ENCODE measurements around the gene KIAA1549. TPM values are rescaled to one million over a fixed set of nuclear protein-coding genes. Genes with fewer than 3 reads are reported as not detected.

KIAA1549 gene
- total RNA-seq, 1 donor from 2014 or later, result 12.2 TPM

- no peak for DNase-seq (ENCODE audit: extremely low spot score, unreplicated experiment)
- TF ChIP-seq CTCF (IDR thresholded peaks at IDR 0.05), result no peak
- no peak overlapping the region for H3K4me3 Mint-ChIP-seq (ENCODE audit: unreplicated experiment)
- no peak overlapping the region for H3K27ac Mint-ChIP-seq (ENCODE audit: unreplicated experiment)
- no peaks in the 10 kb centered on the region for H3K9me3 Mint-ChIP-seq (ENCODE audit: unreplicated experiment)
- H3K4me1 Mint-ChIP-seq (ENCODE audit: unreplicated experiment), result peaks cover 16% of the 10 kb centered on the region
- peaks cover 5% of the 10 kb centered on the region for H3K36me3 Mint-ChIP-seq (ENCODE audit: unreplicated experiment)
- peaks cover 6% of the 10 kb centered on the region for H3K27me3 Mint-ChIP-seq (ENCODE audit: unreplicated experiment)
Measured at GRCh38 chr7:138934367-138934766, 46.8 kb downstream of the KIAA1549 start.

- Mint-ChIP-seq H3K9me3 (ENCODE audit: unreplicated experiment) (no peaks in the 10 kb centered on the region), H3K27me3 (ENCODE audit: unreplicated experiment) (peaks cover 6% of the 10 kb centered on the region), H3K4me3 (ENCODE audit: unreplicated experiment) (no peak overlapping the region), H3K4me1 (ENCODE audit: unreplicated experiment) (peaks cover 16% of the 10 kb centered on the region), H3K27ac (ENCODE audit: unreplicated experiment) (no peak overlapping the region), H3K36me3 (ENCODE audit: unreplicated experiment) (peaks cover 5% of the 10 kb centered on the region)
- DNase-seq (ENCODE audit: extremely low spot score, unreplicated experiment), result no peak
- no peak for TF ChIP-seq CTCF (IDR thresholded peaks at IDR 0.05)
Measured at GRCh38 chr7:138932870-138933269, 48.3 kb downstream of the KIAA1549 start.

- no peak overlapping the region for H3K4me3 Mint-ChIP-seq (ENCODE audit: unreplicated experiment)
- no peak for DNase-seq (ENCODE audit: extremely low spot score, unreplicated experiment)
- H3K27me3 Mint-ChIP-seq (ENCODE audit: unreplicated experiment), result peaks cover 6% of the 10 kb centered on the region
- no peak overlapping the region for H3K27ac Mint-ChIP-seq (ENCODE audit: unreplicated experiment)
- peaks cover 5% of the 10 kb centered on the region for H3K36me3 Mint-ChIP-seq (ENCODE audit: unreplicated experiment)
- TF ChIP-seq CTCF (IDR thresholded peaks at IDR 0.05), result no peak
- no peaks in the 10 kb centered on the region for H3K9me3 Mint-ChIP-seq (ENCODE audit: unreplicated experiment)
- H3K4me1 Mint-ChIP-seq (ENCODE audit: unreplicated experiment), result peaks cover 16% of the 10 kb centered on the region
Measured at GRCh38 chr7:138932427-138932826, 48.8 kb downstream of the KIAA1549 start.

GRCh38 chr7:138929969-138930368, 51.2 kb downstream of the KIAA1549 start:
- Mint-ChIP-seq H3K4me1 (ENCODE audit: unreplicated experiment) (peaks cover 15% of the 10 kb centered on the region), H3K27ac (ENCODE audit: unreplicated experiment) (no peak overlapping the region), H3K9me3 (ENCODE audit: unreplicated experiment) (no peaks in the 10 kb centered on the region), H3K27me3 (ENCODE audit: unreplicated experiment) (peaks cover 6% of the 10 kb centered on the region), H3K36me3 (ENCODE audit: unreplicated experiment) (peaks cover 5% of the 10 kb centered on the region), H3K4me3 (ENCODE audit: unreplicated experiment) (no peak overlapping the region)
- TF ChIP-seq CTCF (IDR thresholded peaks at IDR 0.05), result no peak
- no peak for DNase-seq (ENCODE audit: extremely low spot score, unreplicated experiment)

GRCh38 chr7:138926241-138926612, 55.0 kb downstream of the KIAA1549 start:
- peak overlapping the region; percentile 72 for H3K27ac Mint-ChIP-seq (ENCODE audit: unreplicated experiment)
- peaks cover 15% of the 10 kb centered on the region for H3K4me1 Mint-ChIP-seq (ENCODE audit: unreplicated experiment)
- H3K27me3 Mint-ChIP-seq (ENCODE audit: unreplicated experiment), result peaks cover 4% of the 10 kb centered on the region
- H3K9me3 Mint-ChIP-seq (ENCODE audit: unreplicated experiment), result peaks cover 3% of the 10 kb centered on the region
- peaks cover 6% of the 10 kb centered on the region for H3K36me3 Mint-ChIP-seq (ENCODE audit: unreplicated experiment)
- no peak overlapping the region for H3K4me3 Mint-ChIP-seq (ENCODE audit: unreplicated experiment)
- no peak for TF ChIP-seq CTCF (IDR thresholded peaks at IDR 0.05)
- no peak for DNase-seq (ENCODE audit: extremely low spot score, unreplicated experiment)
